Measurements from ENCODE around the gene ZNF79.
"Not testable (repeated sequence)": the region's sequence is repeated elsewhere in the genome, so short reads cannot be mapped to it uniquely, and the experiment has no call there.

Gene ZNF79

DNA sequence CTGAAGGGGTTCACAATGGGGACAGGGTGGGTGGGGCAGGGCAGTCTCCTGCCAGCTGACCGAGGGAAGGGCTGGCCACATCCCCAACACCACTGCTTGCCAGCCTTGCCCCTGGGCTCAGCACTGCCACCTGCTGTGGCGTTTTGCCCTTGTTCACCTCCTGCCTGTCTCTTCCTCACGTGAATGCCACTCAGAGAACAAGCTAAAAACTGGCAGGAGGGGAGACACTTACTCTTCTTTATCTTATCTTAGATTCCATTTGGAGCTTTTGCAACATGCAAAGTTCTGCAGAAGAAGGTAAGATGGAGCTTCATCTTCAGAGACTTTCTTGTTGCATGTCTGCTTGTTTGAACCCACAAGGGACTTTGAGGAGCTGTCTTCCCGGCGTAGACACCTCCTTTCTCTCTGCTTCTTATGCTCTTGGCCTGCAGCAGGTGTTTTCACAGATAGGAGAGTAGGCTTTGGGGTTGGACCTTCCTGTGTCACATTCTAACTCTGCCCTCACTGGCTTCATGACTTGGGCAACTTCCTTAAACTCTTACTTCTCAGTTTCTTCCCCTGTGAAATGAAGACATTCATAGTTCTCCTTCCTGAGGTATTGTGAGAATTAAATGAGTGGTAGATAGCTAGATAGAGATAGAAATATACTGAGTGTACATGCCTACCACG is 31.3 kb downstream of the ZNF79 start:
- no peak for DNase-seq (ENCODE audit: low read depth in 2 of 2)

DNA sequence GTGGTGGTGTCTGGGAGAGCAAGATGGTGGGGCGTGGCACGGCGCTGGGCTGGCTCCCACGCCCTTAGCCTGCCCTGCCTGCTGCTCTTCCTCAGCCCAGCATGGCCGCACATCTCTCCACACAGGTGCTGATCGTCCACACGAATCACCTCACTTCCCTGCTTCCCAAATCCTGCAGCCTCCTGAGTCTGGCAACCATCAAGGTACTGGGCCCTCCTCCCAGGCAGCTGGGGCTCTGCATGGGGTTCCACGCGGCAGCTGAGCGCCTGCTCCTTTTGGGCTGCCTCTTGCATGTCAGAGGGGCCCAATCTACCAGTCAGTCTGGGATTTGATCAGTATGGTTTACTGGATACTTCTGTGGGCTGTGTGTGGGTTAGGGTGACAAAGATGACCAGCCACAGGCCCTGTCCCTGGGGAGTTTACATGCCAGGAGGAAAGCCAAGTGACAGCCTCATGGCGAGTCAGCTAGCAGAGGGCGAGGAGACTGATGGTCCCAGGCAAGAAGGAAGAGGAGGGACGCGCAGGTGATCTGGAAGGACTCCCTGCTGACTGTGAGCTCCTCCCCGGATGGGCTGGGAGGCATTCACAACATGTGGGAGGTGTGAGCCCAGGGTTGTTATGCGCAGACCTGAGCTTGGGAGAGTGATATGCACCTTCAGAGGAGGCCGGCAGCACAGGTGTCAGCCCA is 33.2 kb downstream of the ZNF79 start:
- DNase-seq (ENCODE audit: low read depth in 2 of 2), result no peak

DNA sequence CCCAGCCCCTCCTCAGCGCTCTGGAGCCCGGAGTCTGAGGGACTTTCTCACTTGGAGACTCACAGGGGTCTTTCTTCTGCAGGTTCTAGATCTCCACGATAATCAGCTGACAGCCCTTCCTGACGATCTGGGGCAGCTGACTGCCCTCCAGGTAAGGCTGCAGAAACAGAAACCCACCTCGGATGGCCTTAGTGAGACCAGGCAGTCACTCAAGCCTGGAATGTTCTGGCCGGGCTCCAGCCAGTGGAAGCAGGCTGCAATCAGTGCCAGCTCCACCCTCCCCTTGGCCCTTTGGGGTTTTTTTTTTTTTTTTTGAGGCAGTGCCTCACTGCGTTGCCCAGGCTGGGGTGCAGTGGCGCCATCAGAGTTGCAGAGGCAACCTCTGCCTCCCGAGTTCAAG is 34.7 kb downstream of the ZNF79 start:
- no peak for DNase-seq (ENCODE audit: low read depth in 2 of 2)

DNA sequence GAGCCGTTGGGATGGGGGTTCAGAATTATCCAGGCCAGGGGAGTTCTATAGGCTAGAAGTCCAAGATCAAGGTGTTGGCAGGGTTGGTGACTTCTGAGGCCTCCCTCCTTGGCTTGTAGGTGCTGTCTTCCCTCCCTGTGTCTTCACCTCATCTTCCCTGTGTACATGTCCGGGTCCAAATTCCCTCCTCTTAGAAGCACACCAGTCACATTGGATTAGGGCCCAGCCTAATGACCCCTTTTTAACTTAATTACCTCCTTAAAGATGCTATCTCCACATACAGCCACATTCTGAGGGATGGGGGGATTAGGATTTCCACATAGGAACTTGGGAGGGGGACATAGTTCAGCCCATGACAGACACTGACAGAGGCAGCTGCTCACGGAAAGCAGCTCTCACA is 39.2 kb downstream of the ZNF79 start:
- DNase-seq (ENCODE audit: low read depth in 2 of 2), result no peak

DNA sequence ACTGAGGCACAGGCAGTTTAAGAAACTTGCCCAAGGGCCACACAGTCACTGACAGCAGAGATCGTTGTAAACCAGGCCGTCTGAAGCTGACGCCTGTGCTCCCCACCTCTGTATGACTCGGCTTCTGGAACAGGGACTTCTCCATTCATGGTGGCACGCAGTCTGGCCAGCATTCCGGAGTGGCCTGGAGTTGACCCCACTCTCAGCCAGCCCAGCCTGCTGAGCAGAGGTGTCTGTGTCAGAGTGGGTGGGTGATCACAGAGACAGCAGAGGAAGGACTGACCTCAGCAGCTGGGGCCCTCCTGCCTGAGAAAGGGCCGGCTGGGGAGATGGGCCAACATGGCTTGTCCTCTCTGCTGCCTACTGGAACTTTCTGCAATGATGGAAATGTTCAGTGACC is 39.7 kb downstream of the ZNF79 start:
- DNase-seq (ENCODE audit: low read depth in 2 of 2), result no peak

DNA sequence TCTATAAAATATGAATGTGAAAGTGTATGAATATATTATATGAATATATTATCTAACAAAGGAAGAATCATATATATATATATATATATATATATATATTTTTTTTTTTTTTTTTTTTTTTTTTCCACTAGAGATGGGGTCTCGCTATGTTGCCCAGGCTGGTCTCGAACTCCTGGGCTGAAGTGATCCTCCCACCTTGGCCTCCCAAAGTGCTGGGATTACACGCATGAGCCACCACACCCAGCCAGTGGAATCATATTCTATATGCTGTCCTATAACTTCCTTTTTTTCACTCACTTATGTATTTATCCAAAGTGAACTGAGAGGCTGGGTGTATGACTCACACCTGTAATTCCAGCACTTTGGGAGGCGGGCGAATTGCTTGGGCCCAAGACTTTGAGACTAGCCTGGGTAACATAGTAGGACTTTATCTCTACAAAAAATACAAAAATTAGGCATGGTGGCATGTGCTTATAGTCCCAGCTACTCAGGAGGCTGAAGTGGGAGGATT is 42.3 kb downstream of the ZNF79 start:
- DNase-seq (ENCODE audit: low read depth in 2 of 2), result not testable (repeated sequence)

DNA sequence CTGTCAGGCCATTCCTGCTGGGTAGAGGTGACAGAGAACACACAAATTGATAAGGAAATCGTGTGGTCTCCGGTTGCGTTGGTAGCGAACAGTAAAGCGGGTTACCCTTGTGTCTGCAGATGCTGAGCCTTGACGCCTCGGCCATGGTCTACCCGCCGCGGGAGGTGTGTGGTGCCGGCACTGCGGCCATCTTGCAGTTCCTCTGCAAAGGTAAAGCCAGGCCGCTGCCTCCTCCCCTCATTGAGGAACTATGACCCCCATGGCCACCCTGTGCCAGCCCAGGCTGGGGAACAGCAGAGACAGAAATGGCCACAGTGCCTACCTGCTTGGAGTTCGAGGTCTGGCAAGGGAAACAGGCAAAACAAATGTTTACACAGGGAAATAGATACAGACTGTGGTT is 43.4 kb downstream of the ZNF79 start:
- no peak for DNase-seq (ENCODE audit: low read depth in 2 of 2)

DNA sequence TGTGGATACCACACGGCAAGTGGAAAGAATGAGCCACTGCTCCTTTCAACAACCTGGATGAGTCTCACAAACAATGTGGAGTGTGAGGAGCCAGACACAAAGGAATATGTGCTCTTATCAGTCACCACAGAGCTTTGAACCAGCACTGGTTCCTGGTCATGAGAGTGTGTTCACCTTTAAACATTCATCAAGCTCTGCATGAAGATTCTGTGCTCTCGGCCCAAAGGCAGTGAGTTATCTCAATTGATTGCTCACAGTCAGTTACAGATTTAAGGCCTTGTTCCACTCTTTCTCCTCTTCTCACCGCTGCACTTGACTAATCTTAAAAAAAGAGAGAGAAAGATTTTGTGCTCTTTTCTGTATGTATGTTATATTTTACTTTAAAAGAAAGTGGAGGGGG is 46.5 kb downstream of the ZNF79 start:
- DNase-seq (ENCODE audit: low read depth in 2 of 2), result no peak

DNA sequence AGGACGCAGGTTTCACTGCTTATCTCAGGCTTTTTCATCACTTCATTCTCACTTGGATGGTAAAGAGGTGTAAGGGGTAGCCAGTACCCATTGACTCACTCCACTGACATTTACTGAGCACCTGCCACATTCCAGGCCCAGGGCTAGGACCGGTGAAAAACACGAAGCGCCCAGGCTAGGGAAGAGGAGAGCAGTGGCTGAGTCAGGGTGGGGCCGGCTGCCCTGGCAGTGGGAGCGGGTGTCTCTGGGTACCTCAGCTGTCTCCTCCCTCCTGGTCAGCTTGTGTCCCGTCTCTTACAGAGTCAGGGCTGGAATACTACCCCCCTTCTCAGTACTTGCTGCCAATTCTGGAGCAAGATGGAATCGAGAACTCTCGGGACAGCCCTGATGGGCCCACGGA is 49.3 kb downstream of the ZNF79 start:
- no peak for DNase-seq (ENCODE audit: low read depth in 2 of 2)

DNA sequence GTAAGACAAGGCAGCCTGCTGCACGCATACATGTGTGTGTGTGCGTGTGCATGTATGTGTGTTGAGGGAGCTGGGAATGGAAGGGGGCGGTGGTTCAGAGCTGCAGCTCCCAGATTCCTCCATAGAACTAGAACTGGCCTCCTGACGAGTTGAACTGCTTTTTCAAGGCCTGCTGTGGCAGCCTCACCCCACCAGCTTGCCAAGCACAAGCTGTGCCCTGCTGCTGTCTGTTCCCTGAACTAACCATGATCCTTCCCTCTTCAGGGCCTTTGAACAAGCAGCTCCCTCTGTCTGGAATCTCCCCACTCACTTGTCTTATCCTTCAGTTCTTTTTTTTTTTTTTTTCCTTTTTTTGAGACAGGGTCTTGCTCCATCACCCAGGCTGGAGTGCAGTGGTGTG is 49.8 kb downstream of the ZNF79 start:
- no peak for DNase-seq (ENCODE audit: low read depth in 2 of 2)

DNA sequence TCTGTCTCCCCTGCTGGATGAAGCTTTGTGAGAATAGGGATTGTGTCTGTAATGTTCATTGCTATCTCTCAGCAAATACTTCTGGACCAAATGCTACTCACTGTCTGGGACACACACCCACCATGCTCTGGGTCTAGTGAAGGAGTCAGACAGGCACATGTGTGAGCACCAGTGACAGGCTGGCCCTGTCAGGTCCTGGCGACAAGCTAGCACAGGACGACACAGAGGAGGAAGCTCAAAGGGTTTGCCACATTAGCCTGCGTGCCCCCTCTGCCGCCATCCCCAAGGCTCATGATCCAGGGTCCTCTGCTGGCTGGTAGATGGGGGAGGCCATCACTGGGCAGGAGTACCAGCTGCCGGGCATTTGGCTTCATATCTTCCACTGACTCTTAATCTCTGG is 50.4 kb downstream of the ZNF79 start:
- no peak for DNase-seq (ENCODE audit: low read depth in 2 of 2)

DNA sequence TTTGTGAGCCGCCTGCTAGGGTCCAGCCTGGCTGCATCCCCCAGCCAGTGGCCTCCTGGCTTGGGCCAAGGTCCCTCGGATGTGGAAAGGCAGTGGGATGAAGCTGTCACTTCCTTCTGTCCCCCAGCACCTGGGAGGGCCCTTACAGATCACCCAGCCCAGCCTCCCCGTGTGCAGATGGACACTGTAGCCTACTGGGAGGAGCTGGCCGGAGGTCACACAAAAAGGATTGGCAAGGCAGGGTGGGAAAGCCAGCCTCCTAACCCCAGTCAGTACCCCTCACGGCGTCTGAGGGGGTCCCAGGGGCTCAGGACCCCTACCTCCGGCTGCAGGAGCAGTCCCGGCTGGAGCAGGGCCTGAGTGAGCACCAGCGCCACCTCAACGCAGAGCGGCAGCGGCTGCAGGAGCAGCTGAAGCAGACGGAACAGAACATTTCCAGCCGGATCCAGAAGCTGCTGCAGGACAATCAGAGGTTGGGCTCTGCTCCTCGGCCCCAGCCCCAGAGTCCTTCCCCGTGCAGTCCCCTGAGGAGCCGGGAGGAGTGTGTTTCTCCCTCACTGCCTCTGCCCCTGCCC is 55.4 kb downstream of the ZNF79 start:
- DNase-seq (ENCODE audit: low read depth in 2 of 2), result no peak

DNA sequence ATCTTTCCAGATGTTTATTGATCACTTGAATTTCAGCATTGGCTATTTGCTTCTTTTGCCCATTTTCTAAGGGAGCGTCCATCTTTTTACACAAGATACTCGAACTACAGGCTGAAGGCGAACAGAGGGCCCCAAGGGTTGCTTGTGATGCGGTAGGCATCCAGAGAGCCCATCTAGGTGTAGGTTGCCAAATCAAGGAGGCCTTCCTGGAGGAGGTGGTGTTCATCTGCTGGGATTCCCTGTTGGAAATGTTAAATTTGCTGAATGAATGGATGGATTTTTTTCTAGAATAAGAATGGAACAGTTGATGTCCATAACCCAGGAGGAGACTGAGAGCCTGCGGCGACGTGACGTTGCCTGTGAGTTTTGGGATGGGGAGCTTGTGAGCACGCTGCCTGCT is 58.5 kb downstream of the ZNF79 start:
- no peak for DNase-seq (ENCODE audit: low read depth in 2 of 2)

DNA sequence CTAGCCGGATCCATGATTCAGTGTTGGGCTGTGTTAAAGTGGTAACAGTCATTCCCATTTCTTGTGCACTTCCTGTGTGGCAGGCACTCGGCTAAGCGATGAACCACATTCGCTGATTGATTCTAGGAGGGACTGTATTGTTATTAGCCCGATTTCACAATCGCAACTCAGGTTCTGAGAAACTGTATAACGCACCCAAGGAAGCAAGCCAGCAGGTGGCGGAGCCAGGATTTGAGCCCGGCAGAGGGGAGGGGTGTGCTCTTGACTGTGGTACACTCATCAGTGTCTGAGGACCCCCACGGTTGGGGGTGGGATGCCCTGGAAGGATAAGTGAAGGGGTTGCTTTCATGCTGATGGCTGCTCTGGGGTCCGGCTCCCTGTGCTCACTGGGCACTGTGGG is 61.8 kb downstream of the ZNF79 start:
- no peak for DNase-seq (ENCODE audit: low read depth in 2 of 2)

DNA sequence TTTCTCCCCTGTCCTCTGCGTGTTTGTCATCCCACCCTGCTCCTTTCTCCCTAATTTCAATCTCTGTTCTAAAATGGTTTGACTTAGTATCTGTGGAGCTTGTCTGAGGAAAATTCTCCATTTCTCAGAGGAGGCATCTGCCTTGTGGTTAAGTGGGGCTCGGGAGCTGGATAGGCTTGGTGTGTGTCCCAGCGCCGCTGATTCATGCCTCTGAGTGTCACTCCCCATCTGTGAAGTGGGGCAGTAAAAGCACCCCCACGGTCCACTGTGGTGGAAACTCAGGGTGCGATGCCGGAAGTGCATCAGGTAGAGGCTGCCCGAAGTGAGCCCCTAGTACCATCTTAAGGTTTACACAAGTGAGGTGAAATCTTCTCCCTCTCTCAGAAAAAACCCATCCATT is 64.8 kb downstream of the ZNF79 start:
- DNase-seq (ENCODE audit: low read depth in 2 of 2), result no peak

DNA sequence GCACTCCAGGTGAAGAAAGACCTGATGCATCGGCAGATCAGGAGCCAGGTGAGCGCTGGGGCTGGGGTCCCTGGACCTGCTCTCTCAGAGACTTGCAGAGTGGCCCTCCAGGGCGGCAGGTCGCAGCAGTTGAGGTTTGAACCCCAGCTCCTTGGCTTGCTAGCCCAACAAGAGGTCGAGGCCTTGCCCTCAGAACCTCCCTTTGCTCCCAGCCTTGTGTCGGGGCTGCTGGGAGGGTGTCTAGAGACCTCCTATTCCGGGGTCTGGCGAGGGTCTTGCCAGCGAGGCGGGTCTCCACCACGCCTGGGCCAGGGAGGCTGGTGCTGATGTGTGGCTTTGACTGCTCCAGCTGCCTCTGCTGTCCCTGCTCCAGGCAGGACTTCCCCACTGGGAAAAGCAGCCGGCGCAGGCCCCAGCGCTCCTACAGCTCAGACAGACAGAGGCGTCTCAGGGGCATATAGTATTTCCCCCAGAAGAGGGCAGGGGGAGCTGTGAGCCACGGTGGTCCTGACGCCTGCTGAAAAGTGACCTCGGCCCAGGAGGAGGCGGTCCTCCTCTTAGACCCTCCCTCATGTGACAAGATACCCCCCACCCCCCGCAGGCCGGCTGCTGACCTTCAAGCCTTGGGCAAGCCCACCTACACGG is 65.4 kb downstream of the ZNF79 start:
- DNase-seq (ENCODE audit: low read depth in 2 of 2), result no peak

DNA sequence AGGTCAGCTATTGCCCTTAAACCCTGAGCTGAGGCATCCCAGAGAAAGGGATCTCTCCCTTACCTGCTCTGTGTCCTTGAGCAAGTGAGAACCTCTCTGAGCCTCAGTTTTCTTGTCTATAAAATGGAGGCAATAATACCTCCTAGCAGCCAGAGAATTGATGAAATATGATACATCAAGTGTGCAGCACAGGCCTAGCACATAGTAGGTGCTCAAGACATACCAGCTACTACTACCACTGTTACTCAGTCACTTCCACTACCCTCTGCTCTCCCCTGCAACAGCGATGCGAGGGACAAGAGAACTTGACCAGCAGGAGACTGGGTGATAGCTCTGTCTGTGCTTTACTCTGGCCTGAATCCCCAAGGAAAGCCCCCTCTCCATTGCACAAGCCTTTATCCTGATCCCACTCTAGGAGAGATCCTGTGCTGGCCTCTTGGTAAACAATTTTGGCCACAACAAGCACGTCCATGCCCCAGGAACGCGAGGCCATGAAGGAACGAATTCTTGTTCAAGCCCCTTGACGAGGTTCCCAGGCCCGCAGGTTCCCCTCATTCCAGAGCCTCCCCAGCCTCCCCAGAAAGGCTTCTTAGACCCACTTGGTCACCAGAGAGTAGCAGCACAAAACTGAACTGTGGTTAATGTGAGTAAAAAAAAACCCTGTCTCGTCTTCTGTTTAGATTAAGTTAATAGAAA is 66.5 kb downstream of the ZNF79 start:
- no peak for DNase-seq (ENCODE audit: low read depth in 2 of 2)

DNA sequence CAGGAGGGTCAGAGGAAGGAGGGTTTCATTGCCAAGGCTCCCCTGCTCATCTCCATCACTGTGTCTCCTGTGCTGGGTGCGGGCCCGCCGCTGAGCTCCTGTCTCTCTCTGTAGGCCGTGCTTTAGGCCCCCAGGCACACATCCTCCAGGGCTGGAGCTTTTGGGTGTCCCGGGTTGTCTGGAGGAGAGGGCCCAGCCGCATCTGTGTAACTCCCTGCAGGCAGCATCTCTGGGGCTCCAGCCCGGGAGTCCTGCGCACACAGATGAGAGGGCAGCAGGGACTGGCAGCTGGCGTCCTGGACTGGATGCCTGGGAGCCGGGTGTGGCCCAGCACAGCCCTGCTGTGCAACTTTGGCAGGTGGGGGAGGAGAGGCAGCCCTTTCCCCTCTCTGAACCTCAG is 67.3 kb downstream of the ZNF79 start:
- DNase-seq (ENCODE audit: low read depth in 2 of 2), result no peak

DNA sequence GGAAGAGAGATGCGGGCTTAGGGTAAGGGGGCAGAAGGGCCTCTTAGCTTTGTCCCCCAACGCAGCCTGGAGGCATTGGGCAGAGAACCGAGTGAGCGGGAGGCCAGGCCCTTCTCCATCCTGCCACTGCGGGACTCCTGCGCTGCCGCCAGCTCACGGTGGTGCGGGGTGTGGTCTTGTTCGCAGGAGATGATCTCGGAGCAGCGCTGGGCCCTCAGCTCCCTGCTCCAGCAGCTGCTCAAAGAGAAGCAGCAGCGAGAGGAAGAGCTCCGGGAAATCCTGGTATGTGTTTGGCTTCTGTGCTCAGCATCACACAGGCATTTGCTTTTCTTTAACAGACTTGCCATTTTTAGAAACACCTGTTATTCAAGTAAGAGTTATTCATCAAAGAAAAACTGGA is 68.4 kb downstream of the ZNF79 start:
- no peak for DNase-seq (ENCODE audit: low read depth in 2 of 2)

DNA sequence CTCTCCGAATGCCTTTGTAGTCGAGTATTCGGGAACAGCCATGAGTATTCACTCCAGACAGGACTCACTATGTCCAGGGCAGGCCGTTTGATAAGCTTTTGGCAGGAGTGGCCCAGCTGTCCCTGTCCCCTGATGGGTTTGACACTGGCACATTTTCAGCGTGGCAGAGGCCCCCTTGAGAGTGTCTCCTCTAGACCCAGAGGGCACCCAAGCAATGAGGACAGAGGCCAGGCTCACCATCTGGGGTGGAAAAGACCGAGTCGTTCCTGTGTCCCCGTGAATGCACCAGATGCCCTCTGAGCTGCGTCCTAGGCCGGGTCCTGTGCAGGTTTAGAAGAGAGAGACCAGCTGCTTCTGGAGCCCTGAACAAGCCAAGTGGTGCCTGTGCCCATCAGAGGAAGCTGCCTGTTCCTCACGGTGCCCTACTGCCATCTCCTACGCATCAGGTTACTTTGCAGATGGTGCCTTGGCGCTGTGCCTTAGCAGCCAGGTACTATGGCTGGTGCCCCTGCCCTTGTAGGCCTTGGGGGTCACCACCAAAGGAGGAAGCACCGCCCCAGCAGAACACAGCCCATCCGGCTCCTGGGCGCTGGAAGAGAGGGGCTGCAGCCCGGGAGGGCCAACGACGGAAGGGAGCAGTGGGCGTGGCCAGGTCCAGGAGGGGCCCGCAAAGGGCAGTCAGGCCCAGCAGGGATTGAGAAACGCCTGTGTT is 69.6 kb downstream of the ZNF79 start:
- no peak for DNase-seq (ENCODE audit: low read depth in 2 of 2)

DNA sequence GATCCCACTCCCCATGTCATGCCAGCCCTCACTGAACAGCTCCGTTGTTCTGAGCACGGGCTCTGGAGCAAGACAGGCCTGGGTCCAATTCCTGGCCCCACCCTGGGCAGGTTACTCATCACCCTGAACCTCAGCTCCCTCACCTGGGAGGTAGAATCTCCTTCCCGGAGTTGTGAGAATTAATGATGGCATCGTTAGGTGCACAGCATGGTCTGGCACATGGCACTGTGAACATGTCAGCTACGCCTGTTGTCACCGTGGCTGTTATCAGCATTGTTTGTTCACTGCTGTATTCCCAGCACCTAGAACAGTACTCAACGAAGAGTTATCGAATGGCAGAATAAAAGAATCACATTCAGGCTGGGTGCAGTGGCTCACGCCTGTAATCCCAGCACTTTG is 70.1 kb downstream of the ZNF79 start:
- no peak for DNase-seq (ENCODE audit: low read depth in 2 of 2)

All from fibroblast of skin of left quadriceps (primary cell).